ENCODE measurements around the gene TMEM82. TPM values are rescaled to one million over a fixed set of nuclear protein-coding genes. Genes with fewer than 3 reads are reported as not detected.
A peak's percentile ranks its signal among the peaks of the same experiment; 100 is the strongest.

Gene TMEM82
- total RNA-seq, 4 donors from 2014 or later, result 0.33 TPM; not detected in 3

DNA sequence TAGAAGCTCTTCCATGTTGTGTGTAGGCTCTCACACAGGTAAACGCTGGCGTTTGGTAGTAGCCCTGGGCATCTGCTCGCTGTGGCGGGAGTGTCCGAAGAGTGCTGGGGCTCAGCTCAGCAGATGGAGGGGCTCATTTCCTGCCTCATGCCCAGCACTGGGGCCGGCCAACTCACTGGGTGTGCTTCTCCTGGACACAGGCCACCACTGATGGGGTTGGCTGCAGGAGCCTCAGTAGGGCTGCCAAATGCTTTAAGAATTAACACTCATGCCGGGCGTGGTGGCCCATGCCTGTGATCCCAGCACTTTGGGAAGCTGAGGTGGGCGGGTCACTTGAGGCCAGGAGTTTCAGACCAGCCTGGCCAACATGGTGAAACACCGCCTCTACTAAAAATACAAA, 44.3 kb downstream of the TMEM82 start:
- Histone ChIP-seq H3K9me3 (no peaks in the 10 kb centered on the region), H3K27me3 (no peaks in the 10 kb centered on the region), H3K4me1 (peaks cover 0 to 3% of the 10 kb centered on the region in 2 donors), H3K4me3 (no peak overlapping the region), H3K36me3 (no peaks in the 10 kb centered on the region), H3K27ac (no peak overlapping the region)
- no peak for ATAC-seq
- in situ Hi-C loops (cut with MboI; ENCODE audit: low sequenced_read_pairs in 4 of 4), result no loop called here
- peak in 1 of 2 donors; percentile 26 for DNase-seq
- intact Hi-C loops (cut with DNase I; ENCODE audit: low total_unique reads), result no loop called here
- TF ChIP-seq, protein P1, sequence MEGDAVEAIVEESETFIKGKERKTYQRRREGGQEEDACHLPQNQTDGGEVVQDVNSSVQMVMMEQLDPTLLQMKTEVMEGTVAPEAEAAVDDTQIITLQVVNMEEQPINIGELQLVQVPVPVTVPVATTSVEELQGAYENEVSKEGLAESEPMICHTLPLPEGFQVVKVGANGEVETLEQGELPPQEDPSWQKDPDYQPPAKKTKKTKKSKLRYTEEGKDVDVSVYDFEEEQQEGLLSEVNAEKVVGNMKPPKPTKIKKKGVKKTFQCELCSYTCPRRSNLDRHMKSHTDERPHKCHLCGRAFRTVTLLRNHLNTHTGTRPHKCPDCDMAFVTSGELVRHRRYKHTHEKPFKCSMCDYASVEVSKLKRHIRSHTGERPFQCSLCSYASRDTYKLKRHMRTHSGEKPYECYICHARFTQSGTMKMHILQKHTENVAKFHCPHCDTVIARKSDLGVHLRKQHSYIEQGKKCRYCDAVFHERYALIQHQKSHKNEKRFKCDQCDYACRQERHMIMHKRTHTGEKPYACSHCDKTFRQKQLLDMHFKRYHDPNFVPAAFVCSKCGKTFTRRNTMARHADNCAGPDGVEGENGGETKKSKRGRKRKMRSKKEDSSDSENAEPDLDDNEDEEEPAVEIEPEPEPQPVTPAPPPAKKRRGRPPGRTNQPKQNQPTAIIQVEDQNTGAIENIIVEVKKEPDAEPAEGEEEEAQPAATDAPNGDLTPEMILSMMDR (IDR thresholded peaks at IDR 0.05 in 4 of 5, conservative IDR thresholded peaks at IDR 0.05 in 1 of 5), result no peak
- no peak for TF ChIP-seq POLR2A (IDR thresholded peaks at IDR 0.05)

DNA sequence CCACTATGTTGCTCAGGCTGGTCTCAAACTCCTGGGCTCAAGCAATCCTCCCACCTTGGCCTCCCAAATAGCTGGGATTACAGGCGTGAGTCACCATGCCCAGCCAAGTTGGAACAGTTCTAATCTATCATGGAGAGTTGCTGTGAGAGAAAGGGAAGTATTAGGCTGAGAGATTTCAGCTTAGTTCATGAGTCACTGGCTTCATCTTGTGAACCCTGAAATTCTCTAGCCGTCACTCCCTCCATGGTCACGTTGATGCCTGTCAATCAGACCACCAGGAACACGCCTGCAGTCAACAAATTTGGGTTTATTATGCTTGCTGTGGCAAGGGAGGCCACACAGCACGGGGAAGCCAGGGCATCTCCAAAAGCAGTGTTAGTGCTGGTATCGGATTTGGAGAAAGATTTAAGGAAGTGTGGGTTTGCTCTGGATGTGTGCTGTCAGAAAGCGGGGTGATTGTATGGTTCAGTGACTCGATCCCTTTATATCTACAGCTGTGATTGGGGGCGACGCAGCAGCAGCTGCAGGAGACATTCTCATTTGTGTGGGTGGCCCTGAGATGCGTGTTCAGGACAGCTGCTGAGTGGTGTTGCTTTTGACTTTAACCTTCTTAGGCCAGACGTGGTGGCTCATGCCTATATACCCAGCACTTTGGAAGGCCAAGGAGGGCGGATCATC, 46.5 kb downstream of the TMEM82 start:
- H3K4me3 ChIP-seq, result no peak overlapping the region
- DNase-seq, result no peak
- no peak overlapping the region for H3K27ac ChIP-seq
- no peaks in the 10 kb centered on the region for H3K27me3 ChIP-seq
- TF ChIP-seq, protein P1 (IDR thresholded peaks at IDR 0.05 in 4 of 5, conservative IDR thresholded peaks at IDR 0.05 in 1 of 5), result no peak
- no peak for TF ChIP-seq POLR2A (IDR thresholded peaks at IDR 0.05)
- in situ Hi-C loops (cut with MboI; ENCODE audit: low sequenced_read_pairs in 4 of 4) (no loop called here), intact Hi-C loops (cut with DNase I; ENCODE audit: low total_unique reads) (no loop called here)
- ATAC-seq, result no peak
- no peaks in the 10 kb centered on the region for H3K9me3 ChIP-seq
- no peaks in the 10 kb centered on the region for H3K36me3 ChIP-seq
- H3K4me1 ChIP-seq, result peaks cover 0 to 9% of the 10 kb centered on the region in 2 donors

DNA sequence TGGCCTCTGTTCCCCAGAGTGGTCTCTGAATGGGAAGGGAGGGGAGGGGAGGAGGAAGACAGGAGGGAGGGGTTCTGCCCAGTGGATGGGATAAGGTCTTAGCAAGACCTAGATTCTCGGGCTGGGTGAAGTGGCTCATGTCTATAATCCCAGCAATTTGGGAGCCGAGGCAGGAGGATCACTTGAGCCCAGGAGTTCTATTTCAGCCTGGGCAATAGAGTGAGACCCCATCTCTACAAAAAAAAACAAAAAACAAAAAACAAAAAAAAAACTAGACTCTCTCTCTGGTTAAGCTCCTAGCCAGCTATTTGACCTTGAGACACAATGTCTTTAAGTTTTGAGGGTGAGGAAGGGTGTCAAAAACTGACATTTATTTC, 53.8 kb downstream of the TMEM82 start:
- no peaks in the 10 kb centered on the region for H3K27me3 ChIP-seq
- H3K4me1 ChIP-seq, result peaks cover 10 to 24% of the 10 kb centered on the region in 2 donors
- TF ChIP-seq, protein P1 (IDR thresholded peaks at IDR 0.05 in 4 of 5, conservative IDR thresholded peaks at IDR 0.05 in 1 of 5), result no peak
- no peak for TF ChIP-seq POLR2A (IDR thresholded peaks at IDR 0.05)
- in situ Hi-C loops (cut with MboI; ENCODE audit: low sequenced_read_pairs in 4 of 4) (no loop called here), intact Hi-C loops (cut with DNase I; ENCODE audit: low total_unique reads) (no loop called here)
- no peaks in the 10 kb centered on the region for H3K9me3 ChIP-seq
- ATAC-seq (no peak), DNase-seq (no peak)
- no peak overlapping the region for H3K27ac ChIP-seq
- no peaks in the 10 kb centered on the region for H3K36me3 ChIP-seq
- no peak overlapping the region for H3K4me3 ChIP-seq

Other genes with a start within 250 kb of the TMEM82 start
- gene CASP9, start 218.3 kb upstream of the TMEM82 start, total RNA-seq, result 1 to 10 TPM; 5.2 to 9.6 (median 8.0) TPM
- 10 to 100 TPM; 20.0 to 43.1 (median 22.6) TPM for gene DNAJC16, start 215.7 kb upstream of the TMEM82 start, total RNA-seq
- 1 to 10 TPM in 3 of 4 donors, under 1 TPM in 1; 0.85 to 2.6 (median 2.0) TPM for gene AGMAT, start 157.4 kb upstream of the TMEM82 start, total RNA-seq
- gene DDI2, start 125.0 kb upstream of the TMEM82 start, total RNA-seq, result 10 to 100 TPM; 19.0 to 86.7 (median 34.2) TPM
- gene PLEKHM2, start 58.2 kb upstream of the TMEM82 start, total RNA-seq, result 100 to 1,000 TPM in 3 of 4 donors, 10 to 100 TPM in 1; 86.7 to 170 (median 144) TPM
- gene SLC25A34, start 6.2 kb upstream of the TMEM82 start, total RNA-seq, result 10 to 100 TPM in 3 of 4 donors, 1 to 10 TPM in 1; 7.8 to 17.2 (median 13.8) TPM
- 1 to 10 TPM; 1.4 to 3.9 (median 3.8) TPM for gene FBLIM1, start 16.3 kb downstream of the TMEM82 start, total RNA-seq
- gene UQCRHL, start 65.2 kb downstream of the TMEM82 start, total RNA-seq, result 1 to 10 TPM; 1.2 to 2.4 (median 1.2) TPM
- 10 to 100 TPM; 21.7 to 55.5 (median 38.0) TPM for gene SPEN, start 105.2 kb downstream of the TMEM82 start, total RNA-seq
- gene ZBTB17, start 233.6 kb downstream of the TMEM82 start, total RNA-seq, result 10 to 100 TPM; 25.9 to 44.1 (median 31.5) TPM